HG03097 (cell line): Measurements from ENCODE around the gene DLX4.

Experiments used
- ATAC-seq: cut with Tn5 transposase; IDR thresholded peaks from one replicate; pipeline ENCODE4 v1.9.1; 2021; ENCODE audit not compliant: unreplicated experiment, low FRiP score

The DLX4 gene

DNA sequence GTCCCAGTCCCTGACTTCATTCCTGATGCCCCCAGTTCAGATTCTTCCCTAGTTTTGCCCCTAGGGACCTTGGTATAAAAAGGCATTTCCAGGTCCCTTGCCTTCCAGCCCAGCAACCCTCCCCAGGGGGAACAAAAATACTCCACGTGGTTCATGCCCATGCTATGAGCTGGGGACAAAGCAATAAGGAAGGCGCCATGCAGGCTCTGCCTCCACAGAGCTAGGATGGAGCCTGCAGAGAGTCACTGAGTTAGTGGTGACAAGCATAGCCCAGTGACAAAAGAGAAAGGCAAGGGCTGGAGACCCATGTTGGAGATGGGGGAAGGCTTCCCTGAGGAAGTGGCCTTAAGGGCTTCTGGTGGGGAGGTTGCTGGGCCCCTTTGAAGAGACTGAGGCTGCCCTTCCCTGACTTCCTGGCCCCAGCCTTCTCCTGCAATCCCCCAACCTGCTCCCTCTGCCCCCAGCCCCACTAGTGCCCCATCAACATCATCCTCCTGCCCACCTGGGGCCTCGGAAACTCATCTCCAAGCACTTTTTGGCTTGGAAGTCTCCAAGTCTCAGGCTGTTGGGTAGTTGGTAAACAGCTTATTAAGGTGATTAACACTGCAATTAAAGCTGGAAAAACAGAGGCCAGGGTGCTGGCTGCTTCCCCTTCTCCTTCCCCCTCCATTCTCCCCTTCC is 16.5 kb downstream of the DLX4 start:
- no peak for ATAC-seq

DNA sequence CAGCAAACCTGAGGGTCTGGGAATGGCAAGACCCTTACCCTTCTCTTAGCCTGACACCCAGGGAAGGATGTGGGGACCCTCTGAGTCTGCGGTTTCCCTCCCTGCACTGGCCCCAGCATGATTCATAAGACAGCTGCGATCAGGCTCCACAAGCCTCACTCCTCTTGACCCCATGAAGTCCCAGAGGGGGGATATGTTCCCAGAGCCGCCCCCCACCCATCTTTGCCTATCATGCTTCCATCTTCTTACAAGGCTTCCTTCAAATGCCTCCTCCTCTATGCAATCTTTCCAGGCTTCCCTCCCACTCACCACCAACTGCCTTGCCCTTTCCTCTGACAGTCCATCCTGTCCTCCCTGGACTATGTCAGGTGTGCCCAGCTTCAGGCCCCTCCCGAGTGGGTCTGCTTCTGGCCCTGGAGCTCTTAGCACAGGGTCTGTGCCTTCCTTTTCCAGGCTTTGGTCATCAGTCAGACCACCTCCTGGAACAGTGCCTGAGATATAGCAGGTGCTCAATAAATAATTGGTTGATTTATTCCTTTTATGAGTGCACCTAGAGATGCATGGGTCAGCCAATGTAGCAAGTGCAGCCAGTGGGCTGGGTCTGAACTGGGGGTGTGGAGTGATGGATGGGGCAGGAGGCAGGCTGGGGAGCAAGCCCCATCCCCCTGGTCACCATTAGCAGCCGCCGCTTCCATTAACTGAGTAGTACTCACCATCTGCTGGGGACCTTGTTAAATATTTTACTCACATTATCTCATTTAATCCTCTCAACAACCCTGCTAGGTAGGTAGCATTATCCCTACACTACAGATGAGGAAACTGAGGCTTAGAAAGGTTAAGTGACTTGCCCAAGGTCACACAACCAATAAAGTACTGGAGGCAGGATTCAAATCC is 17.7 kb downstream of the DLX4 start:
- ATAC-seq = no peak

DNA sequence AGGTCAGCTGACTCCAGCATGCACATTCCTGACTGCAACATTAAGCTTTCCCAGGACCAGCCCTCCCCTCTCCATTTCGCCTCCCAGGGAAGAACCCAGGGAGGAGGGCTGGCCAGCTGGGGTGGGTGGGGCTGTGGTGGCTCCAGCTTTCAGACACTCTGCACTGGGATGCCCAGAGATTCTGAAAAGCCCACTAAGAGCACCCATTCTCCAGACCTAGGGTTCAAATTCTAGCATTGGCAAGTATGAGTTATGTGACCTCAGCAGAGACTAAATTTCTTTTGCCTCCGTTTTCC is 18.2 kb downstream of the DLX4 start:
- no peak for ATAC-seq

DNA sequence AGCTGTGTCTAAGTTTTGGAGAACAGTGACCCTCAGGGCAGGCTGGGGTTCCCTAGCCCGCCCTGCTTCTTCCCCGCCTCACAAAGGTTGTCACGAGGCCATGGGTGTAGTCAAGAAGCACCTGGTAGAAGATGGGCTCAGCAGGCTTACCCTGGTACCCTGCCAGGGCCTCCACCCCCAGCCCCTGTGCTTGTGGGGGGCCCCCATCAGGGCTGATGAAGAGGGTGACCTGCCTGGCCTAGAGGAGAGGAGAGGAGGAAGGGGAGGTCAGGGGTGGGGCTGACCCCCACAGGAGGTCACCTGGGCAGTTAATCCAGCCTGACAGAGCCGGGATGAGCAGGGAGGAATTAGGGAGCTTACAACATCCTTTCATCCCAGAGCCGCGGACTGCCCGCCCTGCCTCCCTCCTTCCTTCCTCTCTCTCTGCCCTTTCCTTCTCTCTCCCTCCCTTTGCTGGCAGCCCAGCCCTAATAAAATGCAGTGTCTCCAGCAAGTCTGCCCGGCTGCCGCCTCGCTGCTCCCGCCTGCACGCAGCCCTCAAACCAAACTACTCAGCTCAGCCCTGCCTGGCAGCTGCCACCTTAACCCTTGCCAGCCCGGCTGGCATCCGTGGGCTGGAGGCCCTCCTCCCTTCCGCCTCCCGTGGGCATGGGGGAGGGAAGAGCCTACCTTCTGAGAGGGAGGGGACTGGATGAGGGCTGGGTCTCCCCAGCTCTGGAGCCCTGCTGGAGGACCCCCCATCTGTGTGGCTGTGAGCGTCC is 18.9 kb downstream of the DLX4 start:
- ATAC-seq = no peak

DNA sequence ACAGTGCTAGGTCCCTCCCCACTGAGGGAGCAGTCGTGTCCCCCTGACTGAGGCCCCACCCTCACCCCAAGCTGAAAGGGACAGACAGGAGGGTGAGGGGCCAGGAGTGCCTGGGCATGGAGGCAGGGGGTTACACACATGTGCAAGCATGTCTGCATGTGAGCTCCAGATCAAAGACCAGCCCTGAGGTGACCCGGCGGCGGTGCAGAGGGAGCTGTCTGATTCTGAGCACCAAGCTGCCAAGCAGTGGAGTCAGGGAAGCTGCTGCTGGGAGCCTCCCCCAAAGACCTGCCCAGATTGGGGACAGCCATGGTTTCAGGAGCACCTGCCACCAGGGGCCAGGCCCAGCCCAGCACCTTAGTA is 20.5 kb downstream of the DLX4 start:
- ATAC-seq = no peak

DNA sequence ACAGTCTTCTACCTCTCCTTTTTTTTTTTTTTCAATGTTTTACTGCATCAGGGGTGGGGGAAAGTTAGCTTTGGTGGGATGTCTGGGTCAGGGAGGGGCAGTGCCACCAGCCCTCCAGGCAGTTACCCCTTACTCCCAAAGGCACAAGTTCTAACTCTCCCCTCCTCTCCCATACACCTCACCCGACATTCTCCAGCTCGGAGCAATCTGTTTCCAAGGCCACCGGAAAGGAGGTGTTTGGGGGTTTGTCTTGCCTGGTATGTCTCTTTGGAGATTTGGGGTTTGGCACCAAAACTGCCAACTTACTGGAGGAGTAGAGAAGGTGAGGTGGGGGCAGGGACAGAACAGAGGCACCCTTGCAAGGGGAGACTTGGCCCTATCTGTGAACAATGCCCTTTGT is 21.3 kb downstream of the DLX4 start:
- ATAC-seq = no peak

DNA sequence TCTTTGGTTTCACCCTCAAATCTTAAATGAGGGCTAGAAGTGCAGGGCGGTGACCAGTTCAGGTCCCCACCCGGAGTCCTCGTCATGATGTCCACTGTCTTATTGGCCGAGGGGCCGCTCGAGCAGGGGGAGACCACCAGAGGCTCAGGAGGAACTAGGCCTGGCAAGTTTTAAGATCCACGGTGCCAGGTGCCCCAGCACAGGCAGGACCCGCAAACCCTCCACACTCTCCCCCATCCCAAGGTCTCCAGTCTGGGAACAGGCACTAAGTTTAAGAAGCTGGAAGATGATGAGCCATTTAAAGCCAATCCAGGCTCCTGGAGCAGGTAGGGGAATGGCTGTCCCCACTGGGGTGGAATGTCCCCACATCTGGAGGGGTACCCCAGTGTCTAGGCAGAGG is 21.9 kb downstream of the DLX4 start:
- no peak for ATAC-seq

DNA sequence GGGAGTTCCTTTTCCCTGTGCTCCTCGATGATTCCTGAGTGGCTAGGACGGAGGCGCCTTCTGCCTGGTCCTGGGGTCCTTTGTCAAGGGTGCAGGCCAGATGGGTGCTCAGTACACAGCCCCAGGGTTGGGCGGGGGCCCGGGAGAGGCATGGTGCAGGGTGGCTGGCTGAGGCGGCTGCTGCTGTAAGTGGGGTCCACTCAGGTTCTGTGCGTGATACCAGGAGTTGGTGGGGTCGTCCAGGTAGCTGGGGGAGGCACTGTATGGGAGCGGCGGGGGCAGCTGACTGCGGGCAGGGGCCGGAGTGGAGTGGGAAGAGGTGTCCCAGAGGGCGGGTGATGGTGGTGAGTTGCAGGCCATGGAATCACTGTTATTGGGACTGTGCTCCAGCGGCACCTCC is 22.4 kb downstream of the DLX4 start:
- ATAC-seq = no peak

DNA sequence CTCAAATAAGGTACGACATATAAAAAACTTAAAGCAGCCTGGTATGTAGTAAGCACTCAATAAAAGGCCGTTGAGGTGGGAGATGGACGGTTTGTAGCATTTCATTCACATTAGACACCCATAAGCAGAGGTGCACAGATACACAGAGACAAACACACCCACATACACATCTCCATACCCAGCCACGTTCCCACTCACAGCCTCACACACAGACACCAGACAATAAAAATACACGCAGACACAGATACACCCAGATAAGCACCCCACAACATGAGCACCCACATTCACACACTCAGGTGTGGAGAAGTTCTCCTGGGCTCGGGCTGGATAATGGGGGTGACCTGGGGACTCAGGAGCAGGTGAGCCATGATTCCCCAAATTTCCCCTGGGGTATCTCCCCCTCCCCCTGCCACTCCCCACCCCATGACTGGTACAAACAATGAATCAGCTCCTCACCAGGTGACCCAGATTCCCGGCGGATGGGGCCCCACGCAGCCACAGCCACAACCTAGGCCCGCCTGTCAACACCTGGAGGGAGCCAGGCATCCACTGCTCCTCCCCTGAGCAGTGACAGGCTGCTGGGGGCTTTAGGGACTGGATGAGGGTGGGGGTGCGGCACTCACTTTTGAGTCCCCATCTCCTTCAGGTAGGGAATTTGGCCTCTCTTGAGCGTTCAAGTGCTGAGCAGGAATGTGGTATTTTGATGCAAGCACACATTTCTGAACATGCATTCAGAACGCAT is 23.4 kb downstream of the DLX4 start:
- no peak for ATAC-seq

DNA sequence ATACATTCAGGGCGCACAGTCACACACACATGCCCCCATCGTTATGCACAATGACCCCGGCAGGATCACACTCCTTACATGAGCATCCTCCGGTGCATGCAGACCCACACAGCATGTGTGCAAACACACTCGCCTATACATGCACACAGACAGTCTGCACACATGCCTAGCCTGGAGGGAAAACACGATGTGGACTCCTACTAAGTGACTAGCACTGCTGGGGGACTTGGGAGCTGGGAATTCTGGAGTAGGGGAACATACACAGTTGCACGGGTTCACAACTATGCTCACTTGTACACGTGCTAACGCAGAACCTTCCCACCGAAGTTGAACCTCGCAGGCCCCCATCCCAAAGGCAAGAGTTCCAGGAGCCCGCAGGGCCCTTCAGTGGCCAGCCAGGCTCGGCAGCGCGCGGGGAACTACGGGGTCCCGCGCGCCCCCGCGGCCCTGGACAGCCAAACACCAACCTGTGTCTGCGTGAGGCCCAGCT is 24.0 kb downstream of the DLX4 start:
- ATAC-seq = no peak

DNA sequence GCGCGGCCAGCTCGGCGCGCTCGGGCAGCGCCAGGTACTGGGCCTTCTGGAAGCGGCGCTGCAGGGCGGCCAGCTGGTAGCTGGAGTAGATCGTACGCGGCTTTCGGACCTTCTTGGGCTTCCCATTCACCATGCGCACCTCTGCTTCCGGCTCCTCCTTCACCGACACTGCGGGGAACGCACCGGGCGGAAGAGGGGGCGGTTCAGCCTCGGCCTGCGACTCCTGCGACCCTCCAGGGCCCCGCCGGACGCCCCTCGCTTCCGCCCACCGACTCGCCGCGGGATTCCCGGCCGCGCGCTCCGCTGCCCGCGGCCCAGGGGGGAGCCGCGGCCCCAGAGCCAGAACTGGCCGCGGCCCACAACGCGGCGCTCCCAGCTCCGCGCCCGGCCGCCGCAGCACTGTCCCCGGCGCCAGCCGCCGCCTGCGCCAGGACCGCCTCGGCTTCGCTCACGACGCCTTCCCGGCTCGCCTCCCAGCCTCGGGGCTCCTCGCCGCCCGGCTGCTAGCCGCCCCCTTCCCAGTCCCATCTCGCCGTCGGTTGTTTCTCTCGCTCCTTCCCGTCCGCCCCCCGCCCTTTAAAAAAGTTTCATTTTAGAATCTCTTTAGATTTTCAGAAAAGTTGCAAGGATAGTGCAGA is 24.6 kb downstream of the DLX4 start:
- no peak for ATAC-seq

DNA sequence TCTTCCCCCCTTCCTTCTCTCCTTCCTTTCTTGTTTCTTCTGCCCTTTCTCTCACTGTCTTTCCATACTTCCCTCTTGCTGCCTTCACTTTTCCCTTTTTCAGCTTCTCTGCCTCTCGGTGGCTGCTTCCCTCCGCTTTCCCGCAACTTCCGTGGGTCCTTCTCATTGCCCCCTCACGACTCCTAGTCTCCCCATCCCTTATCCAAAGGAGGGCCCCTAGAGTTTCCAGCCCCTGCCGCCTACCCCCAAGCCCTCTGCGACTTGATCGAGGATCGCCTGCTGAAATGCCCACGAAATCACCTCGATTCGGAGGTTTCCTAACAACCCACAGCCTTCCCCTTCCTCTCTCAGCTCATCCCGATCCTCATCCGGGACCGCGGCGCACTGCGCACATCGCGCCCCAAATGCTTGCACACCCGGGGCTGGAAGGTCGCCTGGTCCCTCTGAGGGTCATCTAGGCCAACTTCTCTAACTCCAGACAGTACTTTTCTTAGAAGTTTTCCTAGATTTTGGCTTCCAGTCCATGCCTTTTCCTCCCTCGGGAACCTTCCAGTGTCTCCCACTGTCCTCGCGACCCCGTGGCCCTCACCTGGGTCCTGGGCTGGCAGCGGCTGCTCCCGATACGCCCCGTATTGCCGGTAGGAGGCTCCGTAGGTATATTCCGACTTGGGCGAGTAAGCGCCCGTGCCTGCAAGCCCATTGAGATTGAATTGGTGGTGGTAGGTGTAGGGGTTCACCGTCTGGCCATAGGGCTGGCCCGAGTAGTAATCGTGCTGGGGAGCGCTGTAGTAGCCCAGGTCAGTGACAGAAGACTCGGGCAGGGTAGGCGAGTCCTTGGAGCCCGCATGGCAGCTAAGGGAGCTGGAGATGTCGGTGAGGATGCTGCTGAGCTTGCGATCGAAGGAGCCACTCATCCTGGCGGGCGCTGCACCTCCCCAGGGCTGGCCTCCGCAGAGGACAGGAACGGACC is 25.4 kb downstream of the DLX4 start:
- ATAC-seq = no peak

DNA sequence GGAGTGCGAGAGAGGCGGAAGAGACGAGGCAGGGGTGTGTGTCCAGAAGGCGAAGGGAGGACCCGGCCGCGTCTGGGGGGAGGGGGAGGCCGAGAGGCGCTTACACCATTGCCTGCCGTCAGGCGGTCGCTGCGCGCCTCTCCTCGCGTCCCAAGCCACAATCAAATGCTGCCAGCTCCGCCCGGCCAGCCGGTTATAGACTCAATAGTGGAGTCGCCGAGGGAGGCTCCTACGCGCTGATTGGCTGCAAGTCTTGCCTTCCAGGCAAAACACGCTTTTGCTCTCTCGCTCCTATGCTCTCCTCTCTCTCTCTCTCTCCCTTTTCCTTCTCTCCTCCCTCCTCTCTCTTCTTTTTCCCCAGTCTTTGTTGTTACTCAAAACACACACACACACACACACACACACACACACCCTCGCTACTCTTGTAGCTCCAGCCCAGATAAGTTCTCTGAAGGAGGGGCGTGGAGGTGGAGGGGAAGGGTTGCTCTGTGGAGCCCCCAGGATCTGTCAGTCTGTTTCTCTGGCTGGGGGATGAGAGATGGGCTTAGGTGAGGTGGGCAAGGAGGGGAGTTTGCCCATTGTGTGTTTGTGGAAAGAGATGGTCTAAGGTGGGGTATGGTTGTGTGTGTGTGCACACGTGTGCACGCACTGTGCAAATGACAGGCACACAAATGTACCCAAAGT is 26.2 kb downstream of the DLX4 start, which contains the start of gene DLX3:
Gene DLX3, minus strand, starts transcription at position 170 of the 684 bp plus-strand sequence. CDS start 226 bp downstream, outside the sequence.
- no peak for ATAC-seq

DNA sequence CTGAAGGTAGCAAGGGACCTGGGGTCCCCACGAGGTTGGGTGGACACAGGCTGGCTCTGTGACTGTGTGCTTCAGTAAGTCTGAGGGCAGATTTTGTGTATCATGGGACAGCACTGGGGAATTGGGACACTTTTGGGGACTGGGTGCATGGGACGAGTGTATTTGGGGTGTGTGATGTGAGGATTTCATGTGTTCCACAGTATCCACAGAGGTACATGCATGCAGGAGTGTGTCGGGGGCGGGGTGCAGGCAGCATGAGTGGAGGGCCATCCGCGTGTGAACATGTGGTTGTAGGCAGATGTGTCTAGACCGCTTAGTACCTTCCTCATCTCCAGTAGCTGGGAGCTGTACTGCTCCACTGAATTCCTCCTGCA is 27.1 kb downstream of the DLX4 start:
- no peak for ATAC-seq

DNA sequence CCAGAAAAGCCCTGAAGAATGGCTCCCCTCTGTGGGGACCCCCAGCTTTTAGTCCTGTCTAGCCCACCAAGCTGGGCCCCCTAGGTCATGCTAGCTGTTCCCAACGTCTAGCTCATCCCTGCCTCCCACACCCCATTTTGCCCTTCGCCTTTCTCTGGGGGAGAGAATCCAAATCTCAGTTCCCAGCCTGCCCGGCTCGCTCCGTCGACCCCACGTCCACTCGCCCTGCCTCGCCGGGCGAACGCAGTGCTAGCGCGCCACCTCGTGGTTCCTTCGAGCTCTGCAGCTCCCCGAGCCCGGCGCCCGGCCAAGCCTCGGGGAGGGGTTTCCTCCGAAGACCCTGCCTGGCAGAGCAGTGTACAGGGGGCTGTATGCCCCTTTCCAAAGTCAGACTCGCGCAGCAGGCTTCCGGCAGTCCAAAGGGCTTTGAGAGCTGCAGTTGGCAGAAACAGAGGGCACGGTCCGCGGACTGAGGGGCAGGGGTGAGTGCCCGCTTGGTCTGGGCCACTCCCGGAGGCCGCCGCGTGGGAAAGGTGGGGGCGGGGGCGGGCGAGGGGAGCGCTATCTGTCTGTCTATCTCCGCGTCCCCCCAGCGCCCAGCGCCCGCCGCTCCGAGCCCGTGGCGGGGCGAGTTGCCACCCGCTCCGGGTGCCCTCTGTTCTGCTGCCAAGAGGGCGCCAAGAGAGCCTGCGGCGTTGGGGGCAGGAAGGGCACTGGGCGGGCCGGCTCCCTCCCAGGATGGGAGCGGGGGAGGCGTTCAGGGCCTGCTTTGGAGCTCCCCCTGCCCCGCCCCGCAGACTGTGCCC is 27.7 kb downstream of the DLX4 start:
- no peak for ATAC-seq

DNA sequence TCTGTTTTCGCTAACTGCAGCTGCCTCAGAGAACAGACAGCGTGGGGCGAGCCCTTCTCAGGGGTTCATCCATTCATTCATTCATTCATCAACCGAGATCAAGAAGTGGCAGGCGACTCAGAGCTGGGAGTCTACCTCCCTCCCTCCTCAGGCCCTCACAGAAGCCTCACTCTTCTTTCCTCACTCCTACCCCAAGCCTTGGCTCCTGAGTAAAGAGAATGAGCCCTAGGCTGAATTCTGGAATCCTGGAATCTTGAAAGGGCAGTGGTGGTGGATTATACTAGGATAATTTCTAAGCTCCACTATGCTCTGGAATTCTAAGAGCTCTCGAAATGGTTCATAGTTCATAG is 28.3 kb downstream of the DLX4 start:
- ATAC-seq = no peak

DNA sequence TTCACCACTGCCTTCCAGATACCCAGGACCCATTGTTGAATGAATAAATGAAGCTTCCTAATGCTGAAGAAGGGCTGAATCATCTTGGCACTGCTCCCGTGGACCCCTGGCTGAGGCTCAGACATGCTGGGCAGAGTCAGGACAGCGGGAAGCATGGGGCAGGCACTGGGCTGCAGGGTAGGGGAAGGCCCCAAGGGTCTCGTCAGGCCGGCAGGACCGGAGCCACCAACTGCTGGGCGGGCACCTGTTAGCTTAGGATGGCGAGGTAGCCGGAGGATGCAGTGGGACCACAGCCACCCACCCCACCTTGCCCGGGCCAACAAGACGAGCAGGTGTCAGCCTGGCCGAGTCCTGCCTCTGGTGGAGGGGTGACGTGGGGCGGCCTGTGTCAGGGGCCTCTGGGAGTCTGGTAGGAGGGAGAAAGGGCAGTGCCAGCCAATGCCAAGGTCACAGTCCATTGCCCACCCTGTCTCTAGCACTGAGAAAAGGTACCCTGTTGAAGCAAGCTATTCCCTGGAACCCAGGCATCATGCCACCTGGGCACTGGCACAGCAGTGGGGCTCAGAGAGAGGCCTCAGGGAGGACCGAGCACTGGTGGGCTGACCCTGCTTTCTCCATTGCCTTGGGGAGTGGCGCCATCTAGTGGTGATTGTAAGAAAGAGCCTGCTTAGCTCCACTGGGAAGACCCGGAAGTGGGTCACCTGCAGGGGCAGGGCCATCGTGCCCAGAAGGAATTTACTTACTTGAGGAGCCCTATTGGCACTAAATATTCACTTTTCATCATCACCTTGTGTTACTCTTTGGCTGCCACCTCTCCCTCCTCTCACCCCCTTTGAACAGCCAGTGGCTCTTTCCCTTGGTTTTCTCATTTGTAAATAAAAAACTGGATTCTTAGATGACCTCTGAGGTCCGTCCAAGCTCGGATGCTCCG is 29.0 kb downstream of the DLX4 start:
- ATAC-seq = no peak
